H1 (cell line): ENCODE results near the gene C1orf21. TPM values are rescaled to one million over a fixed set of nuclear protein-coding genes. Genes with fewer than 3 reads are reported as not detected.

Experiments
- CTCF ChIA-PET: fragments of 300-600 bp; sonication (Branson Sonifier 250); formaldehyde crosslinking; loops from one replicate; lab custom pipeline; 2021; ENCODE audit not compliant: partially characterized antibody; lab: Charles Lee
- POLR2A ChIA-PET: fragments of 300-600 bp; sonication (Branson Sonifier 250); formaldehyde crosslinking; loops from one replicate; lab custom pipeline; 2021; ENCODE audit warnings: inconsistent platforms; ENCODE audit not compliant: partially characterized antibody; lab: Charles Lee
- DNase-seq, 2 experiments: peaks; one replicate each; pipeline versions ENCODE4 v3.0.0 to v3.0.0-alpha.2; 2010 to 2022; ENCODE audit warnings: low spot score in 2 of 2, low read depth in 1 of 2, mixed read lengths in 1 of 2
- FAIRE-seq: peaks from 2 replicates; lab custom pipeline; 2011; peaks lifted over from hg19 to GRCh38; lab: Jason Lieb, UNC
- H2AFZ ChIP-seq: 2 replicates; pipeline ENCODE4 v1.8.1; 2012; ENCODE audit warnings: low read length, inconsistent platforms
- H2AK5ac ChIP-seq: 2 replicates; pipeline ENCODE4 v1.6.1; 2013; ENCODE audit warnings: low read depth, low read length
- H2BK120ac ChIP-seq: replicated peaks from 2 replicates; pipeline ENCODE3; 2013; ENCODE audit warnings: low read depth, low read length, inconsistent platforms
- H2BK12ac ChIP-seq: 2 replicates; pipeline ENCODE4 v1.6.1; 2013; ENCODE audit warnings: low read depth, low read length
- H2BK15ac ChIP-seq: 2 replicates; pipeline ENCODE4 v1.6.1; 2013; ENCODE audit warnings: low read length
- H2BK20ac ChIP-seq: 2 replicates; pipeline ENCODE4 v1.6.1; 2013; ENCODE audit warnings: low read length
- H2BK5ac ChIP-seq: 2 replicates; pipeline ENCODE4 v1.6.1; 2013; ENCODE audit warnings: low read depth, low read length
- H3K14ac ChIP-seq: 2 replicates; pipeline ENCODE4 v1.6.1; 2013; ENCODE audit warnings: inconsistent platforms; ENCODE audit not compliant: insufficient read length
- H3K18ac ChIP-seq: 2 replicates; pipeline ENCODE4 v1.6.1; 2013; ENCODE audit warnings: low read length; ENCODE audit errors: extremely low read depth
- H3K23ac ChIP-seq: 2 replicates; pipeline ENCODE4 v1.6.1; 2013; ENCODE audit warnings: inconsistent platforms; ENCODE audit not compliant: insufficient read length
- H3K23me2 ChIP-seq: 2 replicates; pipeline ENCODE4 v1.6.1; 2013; ENCODE audit warnings: low read depth, low read length
- H3K27ac ChIP-seq: 2 replicates; pipeline ENCODE4 v1.6.1; 2011; ENCODE audit warnings: low read depth, low read length, inconsistent platforms
- H3K27me3 ChIP-seq, 4 experiments: replicated peaks in 1 of 4; 1 replicate in 1 of 4; 2 replicates in 3 of 4; pipeline versions ENCODE4 v1.6.1 to v1.8.1; 2011 to 2013; ENCODE audit warnings: low read length in 3 of 4, mild to moderate bottlenecking in 3 of 4, inconsistent platforms in 2 of 4, mixed read lengths in 2 of 4, moderate library complexity in 1 of 4; ENCODE audit not compliant: control insufficient read depth in 3 of 4, insufficient read depth in 3 of 4; ENCODE audit errors: extremely low read depth in 1 of 4
- H3K36me3 ChIP-seq, 4 experiments: 2 replicates each; pipeline versions ENCODE4 v1.6.1 to v1.8.1; 2011 to 2013; ENCODE audit warnings: mild to moderate bottlenecking in 4 of 4, low read length in 3 of 4, moderate library complexity in 2 of 4, control low read depth in 1 of 4, inconsistent platforms in 1 of 4; ENCODE audit not compliant: insufficient read depth in 4 of 4, control insufficient read depth in 2 of 4
- H3K4ac ChIP-seq: replicated peaks from 2 replicates; pipeline ENCODE3; 2013; ENCODE audit warnings: low read length, low read depth, mixed read lengths, inconsistent platforms; ENCODE audit not compliant: insufficient read length
- H3K4me1 ChIP-seq, 4 experiments: replicated peaks in 1 of 4; 1 replicate in 1 of 4; 2 replicates in 3 of 4; pipeline versions ENCODE4 v1.6.1 to v1.8.1; 2011 to 2013; ENCODE audit warnings: low read length in 3 of 4, inconsistent platforms in 2 of 4, mixed read lengths in 1 of 4; ENCODE audit not compliant: insufficient read depth in 4 of 4, control insufficient read depth in 3 of 4
- H3K4me2 ChIP-seq, 2 experiments: 2 replicates each; pipeline versions ENCODE4 v1.6.1 to v1.8.1; 2011 to 2013; ENCODE audit warnings: low read depth in 2 of 2, low read length in 2 of 2, control low read depth in 1 of 2, inconsistent platforms in 1 of 2, mild to moderate bottlenecking in 1 of 2; ENCODE audit not compliant: insufficient read depth in 1 of 2
- H3K4me3 ChIP-seq, 4 experiments: fragments of 200-600, 300-600 bp in 1 of 4; sonication (generic), shearing (Covaris generic), sonication (Bioruptor Twin) in 1 of 4; 2 replicates each; pipeline versions ENCODE4 v1.5.1 to v1.8.1; 2011 to 2016; ENCODE audit warnings: low read length in 4 of 4, low read depth in 3 of 4, control low read depth in 2 of 4, inconsistent platforms in 2 of 4, mild to moderate bottlenecking in 2 of 4, mixed read lengths in 1 of 4, moderate library complexity in 1 of 4; ENCODE audit not compliant: insufficient read depth in 2 of 4; ENCODE audit errors: extremely low read depth in 1 of 4
- H3K56ac ChIP-seq: replicated peaks from 2 replicates; pipeline ENCODE3; 2013; ENCODE audit warnings: low read depth, mild to moderate bottlenecking, mixed read lengths, low read length, inconsistent platforms; ENCODE audit not compliant: insufficient read length
- H3K79me1 ChIP-seq: 2 replicates; pipeline ENCODE4 v1.6.1; 2013; ENCODE audit warnings: low read depth, low read length, control low read depth
- H3K79me2 ChIP-seq, 2 experiments: 2 replicates each; pipeline versions ENCODE4 v1.6.1 to v1.8.1; 2012 to 2013; ENCODE audit warnings: low read length in 2 of 2, mild to moderate bottlenecking in 2 of 2, inconsistent platforms in 1 of 2; ENCODE audit not compliant: insufficient read depth in 2 of 2, control insufficient read depth in 1 of 2
- H3K9ac ChIP-seq, 4 experiments: replicated peaks in 1 of 4; 1 replicate in 1 of 4; 2 replicates in 3 of 4; pipeline versions ENCODE4 v1.6.1 to v1.8.1; 2011 to 2013; ENCODE audit warnings: low read depth in 3 of 4, low read length in 3 of 4, control low read depth in 2 of 4, mild to moderate bottlenecking in 2 of 4, moderate library complexity in 2 of 4, inconsistent platforms in 1 of 4; ENCODE audit errors: extremely low read depth in 1 of 4
- H3K9me3 ChIP-seq, 2 experiments: 2 replicates each; pipeline versions ENCODE4 v1.6.1 to v1.8.1; 2012 to 2013; ENCODE audit warnings: mild to moderate bottlenecking in 2 of 2, moderate library complexity in 2 of 2, control low read depth in 1 of 2, inconsistent platforms in 1 of 2, low read depth in 1 of 2, low read length in 1 of 2, mixed read lengths in 1 of 2; ENCODE audit not compliant: insufficient read depth in 2 of 2
- H4K20me1 ChIP-seq, 2 experiments: replicated peaks in 1 of 2; 2 replicates each; pipeline versions ENCODE3 to v1.8.1; 2011 to 2013; ENCODE audit warnings: inconsistent platforms in 2 of 2, low read length in 2 of 2, mild to moderate bottlenecking in 1 of 2; ENCODE audit not compliant: insufficient read depth in 2 of 2, control insufficient read depth in 1 of 2
- H4K5ac ChIP-seq: 2 replicates; pipeline ENCODE4 v1.6.1; 2013; ENCODE audit warnings: low read length, low read depth, mixed read lengths, inconsistent platforms; ENCODE audit not compliant: insufficient read length
- H4K8ac ChIP-seq: 2 replicates; pipeline ENCODE4 v1.8.0; 2013; ENCODE audit warnings: mild to moderate bottlenecking, moderate library complexity, low read length, inconsistent platforms; ENCODE audit not compliant: insufficient read depth; ENCODE audit errors: extremely low read depth
- H4K91ac ChIP-seq: replicated peaks from 2 replicates; pipeline ENCODE3; 2013; ENCODE audit warnings: low read length, mixed read lengths, inconsistent platforms; ENCODE audit not compliant: insufficient read length
- ASH2L ChIP-seq: fragments of 200-600, 300-600 bp; sonication (generic); IDR thresholded peaks from one replicate; pipeline ENCODE4 v1.7.1; 2017; ENCODE audit warnings: low read length
- BRCA1 ChIP-seq: IDR thresholded peaks from 2 replicates; pipeline ENCODE4 v1.6.1; 2012; ENCODE audit warnings: low read depth, low read length, improper control_type of control experiment
- CBX5 ChIP-seq: fragments of 300-800, 300-1000 bp; sonication (generic); IDR thresholded peaks from 2 replicates; pipeline ENCODE4 v1.7.1; 2016; ENCODE audit warnings: antibody characterized with exemption, low read length, low read depth
- CBX8 ChIP-seq: fragments of 300-800, 300-1000 bp; sonication (generic); IDR thresholded peaks from 2 replicates; pipeline ENCODE4 v1.7.1; 2016; ENCODE audit warnings: low read depth, low read length, borderline replicate concordance
- EP300 ChIP-seq, 2 experiments: IDR thresholded peaks; 1 replicate in 1 of 2; 2 replicates in 1 of 2; pipeline ENCODE4 v1.6.1; 2011 to 2012; ENCODE audit warnings: low read depth in 2 of 2, low read length in 2 of 2, mild to moderate bottlenecking in 2 of 2, borderline replicate concordance in 1 of 2, inconsistent platforms in 1 of 2, moderate library complexity in 1 of 2
- KDM1A ChIP-seq: fragments of 200-600, 300-600 bp; sonication (generic); IDR thresholded peaks from 2 replicates; pipeline ENCODE4 v1.7.1; 2016; ENCODE audit warnings: mild to moderate bottlenecking, low read length, borderline replicate concordance
- POLR2AphosphoS5 ChIP-seq: IDR thresholded peaks from 2 replicates; pipeline ENCODE4 v1.6.1; 2011; ENCODE audit warnings: low read depth, low read length
- RNF2 ChIP-seq: fragments of 200-900, 300-1000 bp; sonication (generic); IDR thresholded peaks from 2 replicates; pipeline ENCODE4 v1.7.1; 2016; ENCODE audit warnings: borderline replicate concordance, low read depth, mild to moderate bottlenecking, antibody characterized with exemption, low read length; ENCODE audit not compliant: poor library complexity, severe bottlenecking; ENCODE audit errors: missing control alignments
- RXRA ChIP-seq: IDR thresholded peaks from 2 replicates; pipeline ENCODE4 v1.6.1; 2011; ENCODE audit warnings: low read depth, mild to moderate bottlenecking, low read length, moderate library complexity; ENCODE audit not compliant: insufficient read depth
- SAP30 ChIP-seq: fragments of 300-600 bp; sonication (generic); IDR thresholded peaks from 2 replicates; pipeline ENCODE4 v1.7.1; 2012; ENCODE audit warnings: low read length, moderate library complexity, mild to moderate bottlenecking, inconsistent platforms; ENCODE audit not compliant: insufficient read depth, insufficient replicate concordance
- SP2 ChIP-seq: IDR thresholded peaks from 2 replicates; pipeline ENCODE4 v1.6.1; 2012; ENCODE audit warnings: mild to moderate bottlenecking, low read length, inconsistent platforms
- SP4 ChIP-seq: IDR thresholded peaks from 2 replicates; pipeline ENCODE4 v1.6.1; 2012; ENCODE audit warnings: low read length, inconsistent platforms
- TEAD4 ChIP-seq: IDR thresholded peaks from 2 replicates; pipeline ENCODE4 v1.6.1; 2012; ENCODE audit warnings: low read depth, low read length, inconsistent platforms, mixed read lengths
- ZNF274 ChIP-seq: IDR thresholded peaks from 2 replicates; pipeline ENCODE4 v1.7.0; 2012; ENCODE audit warnings: low read length, borderline replicate concordance; ENCODE audit errors: extremely low read depth
- WGBS, 2 experiments: shearing (Covaris generic) in 1 of 2; methylation state at CpG; one replicate each; pipeline versions ENCODE4 v1.1.6 to v1.1.7; 2013 to 2015; ENCODE audit warnings: low lambda C conversion rate in 2 of 2, mixed read lengths in 2 of 2, inconsistent platforms in 1 of 2, low coverage in 1 of 2, missing lambda C conversion rate in 1 of 2; ENCODE audit not compliant: insufficient replicate concordance in 2 of 2, insufficient coverage in 1 of 2, insufficient read length in 1 of 2; ENCODE audit errors: extremely low coverage in 1 of 2, missing lambda C conversion rate in 1 of 2; 5-methylcytosine and 5-hydroxymethylcytosine counted together
- polyA plus RNA-seq, 7 experiments: library from polyadenylated mRNA; depleted of rRNA in 3 of 7; stranded (reverse) in 5 of 7; unstranded in 2 of 7; fragments of >200 nt in 5 of 7; fragments of 200-250 nt in 2 of 7; gene quantifications; 1 replicate in 5 of 7; 2 replicates in 1 of 7; 4 replicates in 1 of 7; pipeline versions ENCODE4 v1.2.1 to v1.2.3, GENCODE V29; 2011 to 2013; ENCODE audit warnings: missing spikeins in 2 of 7, mixed read lengths in 2 of 7
- total RNA-seq: library from RNA; stranded (reverse); fragmentation: NEBNext Ultra II Directional; extraction: Animal tissue kit (Norgen Biotek cat#: 25700); gene quantifications from 2 replicates; pipeline ENCODE4 v1.2.1, GENCODE V29; 2021

The C1orf21 gene
- total and polyA plus RNA-seq, 2 of the 8 experiments (the other 6 are each of a cell fraction or from before 2014, with no cell fraction given) = 16.6 to 51.0 TPM

DNA sequence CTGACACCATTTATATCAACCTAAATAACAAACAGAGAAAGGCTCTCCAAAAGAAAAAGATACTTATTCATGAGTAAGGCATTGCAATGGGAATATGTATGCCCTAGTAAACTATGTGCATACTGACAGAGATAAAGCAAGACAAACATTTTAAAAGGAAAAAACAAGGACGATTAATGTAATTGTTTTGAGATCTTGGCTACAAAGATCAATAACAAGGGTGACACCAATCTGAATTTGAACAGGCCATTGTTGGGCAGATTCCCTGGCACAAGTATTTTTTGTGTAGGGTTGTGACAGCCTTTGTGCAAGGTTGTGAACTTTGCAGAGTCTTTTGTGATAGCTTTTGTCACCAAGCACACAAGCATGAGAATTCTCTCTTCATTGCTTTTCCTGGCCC, 282.6 kb downstream of the C1orf21 start:
- H3K27me3 ChIP-seq = peaks cover 0 to 3% (median under 1%) of the 10 kb centered on the region in 4 experiments; a peak in 2 of 7 replicates
- H3K9me3 ChIP-seq = no peaks in the 10 kb centered on the region
- H3K4me3 ChIP-seq = peak overlapping the region in 2 of 4 experiments; percentile 1 to 16; a peak in 4 of 8 replicates
- ChIA-PET POLR2A (no interaction called here), CTCF (interaction anchor here (0.9 to 5.6 kb wide), 6 partner anchors 8 to 447 kb away, joined by 3 to 20 read pairs (median 4); no protein-coding TSS in a partner anchor)
- peak overlapping the region; percentile 24 to 40 for H3K4me2 ChIP-seq
- H3K4me1 ChIP-seq = peaks cover 6 to 40% (median 26%) of the 10 kb centered on the region in 4 experiments
- H3K79me1 ChIP-seq = no peaks in the 10 kb centered on the region
- H3K14ac ChIP-seq = no peak overlapping the region
- no peaks in the 10 kb centered on the region for H3K36me3 ChIP-seq
- no peak for DNase-seq
- no peak overlapping the region for H3K56ac ChIP-seq
- H2BK20ac ChIP-seq = no peak overlapping the region
- H3K4ac ChIP-seq = no peak overlapping the region
- no peaks in the 10 kb centered on the region for H3K79me2 ChIP-seq
- H3K27ac ChIP-seq = no peak overlapping the region
- H2AK5ac ChIP-seq = no peak overlapping the region
- no peak overlapping the region for H2BK120ac ChIP-seq
- H2BK15ac ChIP-seq = no peak overlapping the region
- H4K91ac ChIP-seq = no peak overlapping the region
- H3K18ac ChIP-seq = no peak overlapping the region; the same call in 1 of the 2 replicates
- no peak overlapping the region for H3K23ac ChIP-seq
- H2BK12ac ChIP-seq = no peak overlapping the region
- WGBS, 2 experiments = 48% methylated on average over 1 of the region's 1 CpG; no CpG with 5 or more reads in 1 of the 2 experiments
- no peak overlapping the region for H4K5ac ChIP-seq
- no peak overlapping the region for H3K9ac ChIP-seq
- H2BK5ac ChIP-seq = peak overlapping the region; percentile 2; the same call in 1 of the 2 replicates
- H2AFZ ChIP-seq = no peak overlapping the region
- peak; percentile 62 for FAIRE-seq
- H3K23me2 ChIP-seq = peaks cover 2% of the 10 kb centered on the region; the same call in 1 of the 2 replicates
- H4K20me1 ChIP-seq = no peaks in the 10 kb centered on the region
- no peak overlapping the region for H4K8ac ChIP-seq
- TF ChIP-seq EP300 (IDR thresholded peaks at IDR 0.05; ENCODE audit: borderline replicate concordance in 1 of 2, low read depth in 2 of 2, low read length in 2 of 2) (no peak), SP2 (no peak), CBX8 (no peak), RNF2 (no peak), TEAD4 (no peak), SAP30 (no peak), ASH2L (no peak), SP4 (no peak), POLR2AphosphoS5 (no peak), CBX5 (no peak), RXRA (no peak), ZNF274 (no peak), BRCA1 (no peak), KDM1A (no peak)
